Measurements from ENCODE around the gene SPP2.

SPP2 gene

DNA sequence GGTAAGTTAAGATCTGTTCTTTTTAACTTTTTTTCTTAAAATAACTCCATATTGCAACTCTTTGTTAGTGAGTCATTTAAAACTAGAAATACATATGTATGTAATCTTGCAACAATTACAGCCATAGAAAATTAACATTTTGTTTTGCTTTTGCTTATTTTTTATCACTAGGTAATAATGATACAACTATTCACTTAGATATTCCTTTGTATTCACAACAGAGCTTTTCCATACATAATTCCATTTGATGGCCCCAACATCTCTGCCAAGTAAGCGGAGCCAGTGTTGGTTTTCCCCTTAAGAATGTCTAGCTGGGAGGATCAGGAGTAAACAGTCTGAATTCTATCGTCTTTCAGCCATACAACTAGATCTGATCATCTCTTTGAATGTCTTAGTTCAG is 16.1 kb downstream of the SPP2 start:
- no peaks in the 10 kb centered on the region for H3K27me3 ChIP-seq (ENCODE audit: control insufficient read depth, insufficient read depth, low read length, poor library complexity, severe bottlenecking)
- 93 to 94% methylated on average over 2 of the region's 2 CpGs for WGBS, 2 experiments
- no peaks in the 10 kb centered on the region for H3K9me3 ChIP-seq (ENCODE audit: control insufficient read depth, low read length)
- no peak overlapping the region for H3K27ac ChIP-seq (ENCODE audit: insufficient read depth, low read depth, low read length, poor library complexity, severe bottlenecking)
- no peak overlapping the region for H3K4me3 ChIP-seq (ENCODE audit: insufficient read depth, low read depth, low read length)
- H3K36me3 ChIP-seq (ENCODE audit: control insufficient read depth, insufficient read depth, low read length): no peaks in the 10 kb centered on the region
- no peaks in the 10 kb centered on the region for H3K4me1 ChIP-seq (ENCODE audit: control insufficient read depth, insufficient read depth, low read length)

DNA sequence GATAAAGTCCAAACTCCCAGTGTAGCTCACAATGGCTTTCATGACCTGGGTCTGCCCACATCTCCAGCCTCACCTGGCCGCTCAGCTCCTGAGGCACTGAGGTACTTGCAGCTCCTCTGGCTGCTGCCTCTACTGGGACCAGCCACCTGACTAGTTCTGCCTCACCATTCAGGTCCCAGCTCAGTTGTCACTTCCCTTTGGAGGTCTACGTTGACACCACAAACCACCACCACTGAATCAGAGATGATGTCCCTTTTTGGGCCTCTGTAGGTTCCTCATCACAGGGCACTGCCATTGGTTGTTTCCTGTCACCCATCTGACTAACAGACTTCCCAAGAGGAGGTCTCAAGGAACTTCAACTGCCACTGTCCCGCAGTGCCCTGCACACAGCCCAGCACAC is 21.2 kb downstream of the SPP2 start:
- H3K36me3 ChIP-seq (ENCODE audit: control insufficient read depth, insufficient read depth, low read length): no peaks in the 10 kb centered on the region
- no peaks in the 10 kb centered on the region for H3K4me1 ChIP-seq (ENCODE audit: control insufficient read depth, insufficient read depth, low read length)
- no peak overlapping the region for H3K27ac ChIP-seq (ENCODE audit: insufficient read depth, low read depth, low read length, poor library complexity, severe bottlenecking)
- H3K4me3 ChIP-seq (ENCODE audit: insufficient read depth, low read depth, low read length): no peak overlapping the region
- no peaks in the 10 kb centered on the region for H3K9me3 ChIP-seq (ENCODE audit: control insufficient read depth, low read length)
- WGBS, 2 experiments: 93 to 96% methylated on average over 3 of the region's 3 CpGs
- no peaks in the 10 kb centered on the region for H3K27me3 ChIP-seq (ENCODE audit: control insufficient read depth, insufficient read depth, low read length, poor library complexity, severe bottlenecking)

DNA sequence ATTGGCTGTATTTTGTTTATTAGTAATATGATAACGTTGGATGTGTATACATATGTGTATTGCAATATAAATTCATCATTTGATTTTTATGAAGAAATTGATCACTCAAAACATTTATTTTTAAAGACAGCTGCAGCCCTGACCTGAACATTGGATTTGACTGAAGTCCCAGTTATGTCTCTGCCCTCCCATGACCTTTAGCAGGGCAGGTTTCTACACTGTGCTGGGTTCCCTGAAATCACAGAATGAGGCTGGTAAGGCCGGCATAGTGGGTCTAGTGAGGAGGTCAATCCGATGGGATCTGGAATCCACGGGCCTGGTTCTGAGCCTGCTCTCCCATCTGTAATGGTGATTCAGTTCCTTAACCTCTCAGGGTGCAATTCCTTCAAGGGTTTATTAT is 22.0 kb downstream of the SPP2 start:
- no peaks in the 10 kb centered on the region for H3K27me3 ChIP-seq (ENCODE audit: control insufficient read depth, insufficient read depth, low read length, poor library complexity, severe bottlenecking)
- H3K4me3 ChIP-seq (ENCODE audit: insufficient read depth, low read depth, low read length): no peak overlapping the region
- H3K4me1 ChIP-seq (ENCODE audit: control insufficient read depth, insufficient read depth, low read length): no peaks in the 10 kb centered on the region
- WGBS, 2 experiments: 94 to 98% methylated on average over 3 of the region's 4 CpGs
- H3K27ac ChIP-seq (ENCODE audit: insufficient read depth, low read depth, low read length, poor library complexity, severe bottlenecking): no peak overlapping the region
- no peaks in the 10 kb centered on the region for H3K36me3 ChIP-seq (ENCODE audit: control insufficient read depth, insufficient read depth, low read length)
- H3K9me3 ChIP-seq (ENCODE audit: control insufficient read depth, low read length): no peaks in the 10 kb centered on the region

DNA sequence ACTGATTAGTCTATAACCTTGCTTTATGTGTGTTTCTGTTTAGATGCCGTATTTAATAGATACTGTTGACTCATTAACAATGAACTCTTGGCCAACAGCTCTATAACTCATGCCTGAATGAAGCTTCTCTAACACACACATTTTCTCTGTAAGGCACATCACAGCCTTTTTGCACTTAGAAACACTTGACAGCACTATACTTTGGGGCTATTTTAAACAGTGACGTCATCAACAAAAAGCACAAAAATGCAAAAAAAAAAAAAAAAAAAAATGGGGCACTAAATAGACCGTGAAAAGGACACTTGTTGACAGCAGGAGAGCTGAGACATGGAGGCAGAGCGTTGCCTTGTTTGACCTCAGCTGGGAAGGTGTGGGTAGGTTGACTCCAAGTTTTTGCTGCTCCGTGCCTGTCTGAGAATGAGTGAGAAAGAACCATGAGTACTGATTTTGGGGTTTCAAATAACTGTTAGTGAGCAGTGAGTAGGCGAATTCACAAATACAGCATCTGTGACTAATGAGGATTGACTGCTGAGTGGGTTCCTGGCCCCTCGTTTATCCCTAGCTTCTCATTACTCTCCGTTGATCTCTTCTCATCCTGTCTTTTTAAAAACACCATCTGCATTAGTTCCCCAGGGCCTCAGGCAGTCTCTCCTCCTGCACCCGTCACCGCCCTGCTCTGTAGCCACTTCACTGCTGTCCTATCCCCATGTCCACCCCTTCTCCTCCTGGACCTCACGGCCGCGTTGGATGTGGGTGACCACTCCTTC is 24.4 kb downstream of the SPP2 start:
- no peaks in the 10 kb centered on the region for H3K36me3 ChIP-seq (ENCODE audit: control insufficient read depth, insufficient read depth, low read length)
- no peaks in the 10 kb centered on the region for H3K27me3 ChIP-seq (ENCODE audit: control insufficient read depth, insufficient read depth, low read length, poor library complexity, severe bottlenecking)
- WGBS, 2 experiments: 82 to 83% methylated on average over 13 of the region's 13 CpGs

DNA sequence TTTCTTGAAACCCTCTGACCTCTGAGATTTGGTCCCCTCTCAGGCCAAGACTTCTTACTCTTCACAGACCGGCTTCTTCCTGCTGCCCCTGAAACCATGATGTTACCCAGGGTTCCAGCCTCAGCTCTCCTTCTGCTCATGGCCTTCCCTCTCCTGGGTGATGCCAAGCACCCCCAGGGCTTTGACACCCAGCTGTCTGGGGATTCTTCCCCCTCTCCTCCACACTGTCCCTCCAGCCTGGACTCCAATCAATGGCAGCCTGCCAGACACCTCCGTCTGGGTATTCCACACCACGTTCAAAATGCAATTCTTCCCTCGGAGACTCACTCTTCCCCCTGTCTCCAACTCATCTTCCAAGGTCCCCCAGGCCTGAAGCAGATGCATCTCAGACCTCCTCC is 25.0 kb downstream of the SPP2 start:
- no peaks in the 10 kb centered on the region for H3K27me3 ChIP-seq (ENCODE audit: control insufficient read depth, insufficient read depth, low read length, poor library complexity, severe bottlenecking)
- H3K36me3 ChIP-seq (ENCODE audit: control insufficient read depth, insufficient read depth, low read length): no peaks in the 10 kb centered on the region
- WGBS, 2 experiments: 92 to 99% methylated on average over 4 of the region's 4 CpGs
- no peak overlapping the region for H3K27ac ChIP-seq (ENCODE audit: insufficient read depth, low read depth, low read length, poor library complexity, severe bottlenecking)
- no peaks in the 10 kb centered on the region for H3K4me1 ChIP-seq (ENCODE audit: control insufficient read depth, insufficient read depth, low read length)
- no peak overlapping the region for H3K4me3 ChIP-seq (ENCODE audit: insufficient read depth, low read depth, low read length)
- H3K9me3 ChIP-seq (ENCODE audit: control insufficient read depth, low read length): no peaks in the 10 kb centered on the region

More for the DNA sequence above, 24.4 kb downstream of the SPP2 start:
- H3K9me3 ChIP-seq (ENCODE audit: control insufficient read depth, low read length): no peaks in the 10 kb centered on the region
- H3K27ac ChIP-seq (ENCODE audit: insufficient read depth, low read depth, low read length, poor library complexity, severe bottlenecking): no peak overlapping the region
- no peak overlapping the region for H3K4me3 ChIP-seq (ENCODE audit: insufficient read depth, low read depth, low read length)
- no peaks in the 10 kb centered on the region for H3K4me1 ChIP-seq (ENCODE audit: control insufficient read depth, insufficient read depth, low read length)

DNA sequence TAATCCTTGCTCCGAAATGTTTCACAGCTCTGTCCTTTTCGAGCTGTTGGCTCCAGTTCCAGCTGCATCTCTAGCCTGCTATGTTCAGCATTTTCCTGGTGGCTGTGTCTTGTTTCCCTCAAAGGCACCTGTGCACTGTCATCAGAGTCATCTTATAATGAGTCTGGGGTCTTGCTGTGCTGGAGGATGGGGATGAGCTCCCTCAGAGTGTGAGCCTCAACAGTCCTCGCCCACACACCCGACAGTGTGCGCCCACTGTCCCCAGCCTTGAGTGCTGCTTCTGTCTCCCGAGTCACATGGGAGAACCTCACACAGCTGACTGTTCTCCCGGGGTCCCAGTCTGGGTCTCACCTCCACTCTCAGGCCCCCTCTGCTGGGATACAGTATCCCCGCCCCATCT is 25.4 kb downstream of the SPP2 start:
- no peak overlapping the region for H3K27ac ChIP-seq (ENCODE audit: insufficient read depth, low read depth, low read length, poor library complexity, severe bottlenecking)
- no peaks in the 10 kb centered on the region for H3K9me3 ChIP-seq (ENCODE audit: control insufficient read depth, low read length)
- H3K4me1 ChIP-seq (ENCODE audit: control insufficient read depth, insufficient read depth, low read length): no peaks in the 10 kb centered on the region
- H3K36me3 ChIP-seq (ENCODE audit: control insufficient read depth, insufficient read depth, low read length): no peaks in the 10 kb centered on the region
- 86 to 90% methylated on average over 8 of the region's 8 CpGs for WGBS, 2 experiments
- H3K4me3 ChIP-seq (ENCODE audit: insufficient read depth, low read depth, low read length): no peak overlapping the region
- H3K27me3 ChIP-seq (ENCODE audit: control insufficient read depth, insufficient read depth, low read length, poor library complexity, severe bottlenecking): no peaks in the 10 kb centered on the region

DNA sequence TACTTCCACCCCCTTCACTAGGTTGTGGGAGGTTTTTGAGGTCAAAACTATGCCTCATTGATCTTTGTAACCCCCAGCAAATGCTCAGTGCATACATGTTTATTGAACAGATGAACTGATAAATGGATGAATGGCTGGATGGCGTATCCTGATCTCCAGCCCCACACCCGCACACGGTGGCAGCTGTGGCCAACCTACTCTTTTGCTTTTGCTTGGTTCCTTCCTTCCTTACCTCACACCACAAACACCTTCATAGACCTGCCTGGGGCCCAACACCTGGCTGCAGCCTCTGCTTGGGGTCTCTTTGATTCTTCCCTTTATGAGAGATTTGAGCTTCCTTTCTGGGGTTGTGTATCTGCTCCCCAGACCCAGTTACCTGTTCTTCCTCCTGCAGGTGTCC is 25.9 kb downstream of the SPP2 start:
- 95 to 96% methylated on average over 3 of the region's 3 CpGs for WGBS, 2 experiments
- Histone ChIP-seq H3K27ac (ENCODE audit: insufficient read depth, low read depth, low read length, poor library complexity, severe bottlenecking) (no peak overlapping the region), H3K4me1 (ENCODE audit: control insufficient read depth, insufficient read depth, low read length) (no peaks in the 10 kb centered on the region), H3K27me3 (ENCODE audit: control insufficient read depth, insufficient read depth, low read length, poor library complexity, severe bottlenecking) (no peaks in the 10 kb centered on the region), H3K36me3 (ENCODE audit: control insufficient read depth, insufficient read depth, low read length) (no peaks in the 10 kb centered on the region), H3K4me3 (ENCODE audit: insufficient read depth, low read depth, low read length) (no peak overlapping the region), H3K9me3 (ENCODE audit: control insufficient read depth, low read length) (no peaks in the 10 kb centered on the region)

DNA sequence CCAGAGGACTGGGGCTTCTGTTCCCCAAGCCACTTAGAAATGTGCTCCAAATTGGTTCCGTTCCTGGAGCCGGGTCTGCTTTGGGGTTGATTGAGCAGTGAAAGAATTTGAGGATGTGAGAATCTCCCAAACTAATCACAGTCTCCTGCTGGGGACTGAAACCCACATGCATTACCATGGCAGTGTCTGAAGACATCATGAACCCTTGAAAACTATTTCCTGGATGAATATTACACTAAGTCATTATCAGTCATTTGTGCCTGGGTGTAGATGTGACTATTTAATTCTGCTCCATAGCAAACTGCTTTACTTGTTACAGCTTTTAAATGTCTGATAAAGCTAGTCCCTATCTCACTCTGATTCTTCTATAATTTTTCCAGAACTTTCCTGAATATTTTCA is 27.6 kb downstream of the SPP2 start:
- Histone ChIP-seq H3K27ac (ENCODE audit: insufficient read depth, low read depth, low read length, poor library complexity, severe bottlenecking) (no peak overlapping the region), H3K4me1 (ENCODE audit: control insufficient read depth, insufficient read depth, low read length) (no peaks in the 10 kb centered on the region), H3K9me3 (ENCODE audit: control insufficient read depth, low read length) (no peaks in the 10 kb centered on the region), H3K4me3 (ENCODE audit: insufficient read depth, low read depth, low read length) (no peak overlapping the region), H3K36me3 (ENCODE audit: control insufficient read depth, insufficient read depth, low read length) (no peaks in the 10 kb centered on the region), H3K27me3 (ENCODE audit: control insufficient read depth, insufficient read depth, low read length, poor library complexity, severe bottlenecking) (no peaks in the 10 kb centered on the region)
- 91 to 100% methylated on average over 2 of the region's 2 CpGs for WGBS, 2 experiments

DNA sequence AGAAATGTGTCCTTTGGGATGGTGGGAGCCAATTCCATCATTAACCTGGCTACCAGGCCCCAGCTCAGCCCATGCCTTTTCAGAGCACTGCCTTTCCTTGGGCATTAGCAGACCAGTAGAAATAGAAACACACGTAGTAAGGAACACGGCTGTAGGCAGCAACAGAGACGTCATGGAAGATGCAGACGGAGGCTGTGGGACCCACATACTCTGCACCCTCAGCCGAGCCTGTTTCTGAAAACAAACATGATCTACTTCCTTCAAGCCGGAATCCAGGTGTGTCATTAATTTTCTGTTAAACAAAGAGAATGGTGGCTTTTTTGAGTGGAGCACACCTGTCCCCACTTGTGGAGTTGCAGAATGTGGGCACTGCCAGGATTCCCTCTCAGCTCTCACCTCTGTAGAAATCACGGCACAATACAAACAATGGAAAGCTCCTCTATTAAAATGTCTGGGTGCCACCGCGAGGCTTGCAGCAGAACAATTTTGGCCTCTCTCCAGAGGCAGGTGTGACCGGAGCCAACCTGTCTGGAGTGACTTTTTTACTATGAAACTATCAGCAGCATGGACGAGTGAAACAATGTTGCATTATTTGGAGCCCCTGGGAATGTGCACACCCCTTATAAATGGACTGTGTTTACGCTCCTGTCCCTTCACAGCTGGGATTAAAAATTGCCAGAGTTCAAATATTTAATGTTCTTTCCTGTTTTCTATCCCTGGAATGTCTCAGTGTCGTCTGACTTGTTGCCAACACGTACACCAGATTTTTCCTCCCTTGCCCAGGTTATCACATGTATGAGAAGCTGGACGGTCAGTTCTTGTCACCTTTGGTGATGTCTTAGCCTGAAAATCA is 31.7 kb downstream of the SPP2 start:
- H3K4me1 ChIP-seq (ENCODE audit: control insufficient read depth, insufficient read depth, low read length): no peaks in the 10 kb centered on the region
- H3K9me3 ChIP-seq (ENCODE audit: control insufficient read depth, low read length): no peaks in the 10 kb centered on the region
- H3K4me3 ChIP-seq (ENCODE audit: insufficient read depth, low read depth, low read length): no peak overlapping the region
- no peaks in the 10 kb centered on the region for H3K27me3 ChIP-seq (ENCODE audit: control insufficient read depth, insufficient read depth, low read length, poor library complexity, severe bottlenecking)
- no peaks in the 10 kb centered on the region for H3K36me3 ChIP-seq (ENCODE audit: control insufficient read depth, insufficient read depth, low read length)
- no peak overlapping the region for H3K27ac ChIP-seq (ENCODE audit: insufficient read depth, low read depth, low read length, poor library complexity, severe bottlenecking)
- 93 to 95% methylated on average over 15 of the region's 15 CpGs for WGBS, 2 experiments

DNA sequence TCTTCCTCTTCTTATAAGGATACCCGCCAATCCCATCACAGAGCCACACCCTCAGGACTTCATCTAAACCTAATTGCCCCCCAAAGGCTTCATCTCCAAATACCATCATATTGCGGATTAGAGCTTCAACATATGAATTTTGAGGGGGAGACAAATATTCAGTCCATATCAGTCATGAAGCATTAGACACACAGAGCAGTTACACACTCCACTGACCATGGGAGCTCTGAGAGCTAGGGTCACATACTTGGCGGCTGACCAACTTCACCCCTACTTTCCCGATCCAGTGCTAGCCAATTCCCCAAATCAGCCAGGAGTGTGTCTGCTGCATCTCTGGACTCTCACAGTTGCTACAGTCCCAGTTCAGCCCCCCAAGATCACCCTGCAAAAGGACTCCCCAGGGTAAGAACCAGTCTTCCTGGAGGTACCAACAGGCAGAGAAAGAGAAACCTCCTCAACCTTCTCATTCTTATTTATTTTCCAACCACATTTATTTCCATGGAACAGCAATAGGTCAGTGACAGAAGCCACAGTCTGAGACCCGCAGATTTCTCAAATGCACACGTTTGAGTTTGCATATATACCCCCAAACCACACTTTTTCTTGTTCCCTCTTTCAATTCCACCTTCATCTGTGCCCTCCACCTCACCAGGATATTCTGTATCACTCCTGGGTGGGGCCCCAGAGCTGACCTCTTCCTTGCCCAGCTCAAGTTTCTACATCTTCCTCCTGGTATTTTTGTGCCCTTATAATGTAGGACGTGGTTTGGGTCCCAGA is 33.3 kb downstream of the SPP2 start:
- H3K27me3 ChIP-seq (ENCODE audit: control insufficient read depth, insufficient read depth, low read length, poor library complexity, severe bottlenecking): no peaks in the 10 kb centered on the region
- 89 to 91% methylated on average over 7 of the region's 7 CpGs for WGBS, 2 experiments
- no peaks in the 10 kb centered on the region for H3K4me1 ChIP-seq (ENCODE audit: control insufficient read depth, insufficient read depth, low read length)
- no peaks in the 10 kb centered on the region for H3K9me3 ChIP-seq (ENCODE audit: control insufficient read depth, low read length)
- H3K4me3 ChIP-seq (ENCODE audit: insufficient read depth, low read depth, low read length): no peak overlapping the region
- H3K27ac ChIP-seq (ENCODE audit: insufficient read depth, low read depth, low read length, poor library complexity, severe bottlenecking): no peak overlapping the region
- H3K36me3 ChIP-seq (ENCODE audit: control insufficient read depth, insufficient read depth, low read length): no peaks in the 10 kb centered on the region

Measured in ectodermal cell (in vitro differentiated cells).